Measurements from ENCODE around the gene THADA.

GRCh38 chr2:43184339-43184895 is 411.4 kb downstream of the THADA start:
- no peak for TF ChIP-seq ZNF121 (tag by site-specific recombination; IDR thresholded peaks at IDR 0.05)
- no peak for TF ChIP-seq ZNF692 (tag by site-specific recombination; IDR thresholded peaks at IDR 0.05)
- no peak for TF ChIP-seq ZNF239 (tag by site-specific recombination; IDR thresholded peaks at IDR 0.05)
- no peak for TF ChIP-seq CTCF (tag by site-specific recombination; IDR thresholded peaks at IDR 0.05)

Measured in HEK293 (cell line).